GM12864 (cell line): ENCODE measurements around the gene EIF4E3.

Source experiments
- DNase-seq: peaks from one replicate; pipeline ENCODE4 v3.0.0-alpha.2; 2011; ENCODE audit warnings: low read depth
- H3K4me3 ChIP-seq: 2 replicates; pipeline ENCODE4 v1.5.1; 2011; ENCODE audit warnings: mild to moderate bottlenecking, low read depth, low read length, control low read depth
- CTCF ChIP-seq: IDR thresholded peaks from 2 replicates; pipeline ENCODE4 v1.5.1; 2011; ENCODE audit warnings: low read depth, mild to moderate bottlenecking, moderate library complexity, low read length, control low read depth, inconsistent platforms; ENCODE audit errors: missing control alignments

EIF4E3 gene

GRCh38 chr3:71662568-71662967 is 62.6 kb downstream of the EIF4E3 start:
- no peak for DNase-seq
- no peak overlapping the region for H3K4me3 ChIP-seq
- no peak for TF ChIP-seq CTCF

- H3K4me3 ChIP-seq, result no peak overlapping the region
- no peak for TF ChIP-seq CTCF
- no peak for DNase-seq
These were observed 63.1 kb downstream of the EIF4E3 start for GRCh38 chr3:71662056-71662455.

- no peak for TF ChIP-seq CTCF
- no peak overlapping the region for H3K4me3 ChIP-seq
- no peak for DNase-seq
These were observed 65.2 kb downstream of the EIF4E3 start for GRCh38 chr3:71659864-71660591.

GRCh38 chr3:71657831-71658530 is 67.2 kb downstream of the EIF4E3 start:
- TF ChIP-seq CTCF, result no peak
- no peak for DNase-seq
- H3K4me3 ChIP-seq, result no peak overlapping the region

- no peak overlapping the region for H3K4me3 ChIP-seq
- no peak for DNase-seq
- TF ChIP-seq CTCF, result no peak
These were observed 70.1 kb downstream of the EIF4E3 start for GRCh38 chr3:71655061-71655460.

- no peak overlapping the region for H3K4me3 ChIP-seq
- DNase-seq, result no peak
- no peak for TF ChIP-seq CTCF
These were observed 71.8 kb downstream of the EIF4E3 start for GRCh38 chr3:71653414-71653807.

GRCh38 chr3:71652781-71653413 is 72.3 kb downstream of the EIF4E3 start:
- peak; percentile 4 for DNase-seq
- peak; percentile 34 for TF ChIP-seq CTCF
- no peak overlapping the region for H3K4me3 ChIP-seq
